Right lobe of liver (tissue), 4 donors: ENCODE results near the gene VPS4A.

Experiments
- POLR2A ChIP-seq: fragments of 450-650 bp; IDR thresholded peaks from one replicate; pipeline ENCODE4 v1.6.1; 2017; ENCODE audit warnings: antibody characterized with exemption, mild to moderate bottlenecking
- TF ChIP-seq, protein P1 (sequence below), 4 donors: fragments of 200-600 bp in 3 of 4; fragments of 450-650 bp in 1 of 4; IDR thresholded peaks; one replicate each; pipeline versions ENCODE4 v1.5.1 to v1.8.0; 2016 to 2022; ENCODE audit warnings: antibody characterized with exemption in 4 of 4, mild to moderate bottlenecking in 2 of 4
- donor health status: DM: no; HTN: no; CAD: no.
- donor health status: DM: no; HTN: no; CAD: no.
- donor health status: DM: no; HTN: yes; CAD: no.

DNA sequence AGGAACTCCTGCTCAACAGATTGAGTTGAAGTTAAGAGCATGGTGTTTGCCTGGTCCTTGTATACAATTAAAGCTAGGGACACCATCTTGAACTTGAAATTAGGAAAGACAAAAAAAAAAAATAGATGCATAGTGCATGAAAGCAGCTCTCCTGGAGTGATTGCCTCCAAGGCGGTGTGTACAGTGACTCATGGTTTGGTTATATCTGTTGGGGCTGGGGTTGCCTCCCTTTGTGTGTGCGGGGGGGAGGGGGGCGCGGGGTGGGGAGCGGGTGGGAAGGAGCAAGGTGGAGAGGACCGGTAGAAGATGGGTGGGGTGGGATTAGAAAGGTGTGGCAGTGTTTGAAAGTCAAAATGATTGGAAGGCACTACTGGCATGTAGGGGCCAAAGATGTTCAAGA is 37.1 kb downstream of the VPS4A start:
- TF ChIP-seq, protein P1, sequence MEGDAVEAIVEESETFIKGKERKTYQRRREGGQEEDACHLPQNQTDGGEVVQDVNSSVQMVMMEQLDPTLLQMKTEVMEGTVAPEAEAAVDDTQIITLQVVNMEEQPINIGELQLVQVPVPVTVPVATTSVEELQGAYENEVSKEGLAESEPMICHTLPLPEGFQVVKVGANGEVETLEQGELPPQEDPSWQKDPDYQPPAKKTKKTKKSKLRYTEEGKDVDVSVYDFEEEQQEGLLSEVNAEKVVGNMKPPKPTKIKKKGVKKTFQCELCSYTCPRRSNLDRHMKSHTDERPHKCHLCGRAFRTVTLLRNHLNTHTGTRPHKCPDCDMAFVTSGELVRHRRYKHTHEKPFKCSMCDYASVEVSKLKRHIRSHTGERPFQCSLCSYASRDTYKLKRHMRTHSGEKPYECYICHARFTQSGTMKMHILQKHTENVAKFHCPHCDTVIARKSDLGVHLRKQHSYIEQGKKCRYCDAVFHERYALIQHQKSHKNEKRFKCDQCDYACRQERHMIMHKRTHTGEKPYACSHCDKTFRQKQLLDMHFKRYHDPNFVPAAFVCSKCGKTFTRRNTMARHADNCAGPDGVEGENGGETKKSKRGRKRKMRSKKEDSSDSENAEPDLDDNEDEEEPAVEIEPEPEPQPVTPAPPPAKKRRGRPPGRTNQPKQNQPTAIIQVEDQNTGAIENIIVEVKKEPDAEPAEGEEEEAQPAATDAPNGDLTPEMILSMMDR (IDR thresholded peaks at IDR 0.05) = no peak
- TF ChIP-seq POLR2A = no peak
